Skeletal muscle cell (primary cell): ENCODE measurements around the gene ADGRD2.

Experiments
- DNase-seq: peaks from one replicate; pipeline ENCODE4 v3.0.0-alpha.2; 2010; ENCODE audit warnings: low read depth
- H3K4me3 ChIP-seq: 2 replicates; pipeline ENCODE4 v1.5.1; 2011; ENCODE audit warnings: low read depth, mild to moderate bottlenecking, control low read depth, low read length, moderate library complexity

ADGRD2 gene

DNA sequence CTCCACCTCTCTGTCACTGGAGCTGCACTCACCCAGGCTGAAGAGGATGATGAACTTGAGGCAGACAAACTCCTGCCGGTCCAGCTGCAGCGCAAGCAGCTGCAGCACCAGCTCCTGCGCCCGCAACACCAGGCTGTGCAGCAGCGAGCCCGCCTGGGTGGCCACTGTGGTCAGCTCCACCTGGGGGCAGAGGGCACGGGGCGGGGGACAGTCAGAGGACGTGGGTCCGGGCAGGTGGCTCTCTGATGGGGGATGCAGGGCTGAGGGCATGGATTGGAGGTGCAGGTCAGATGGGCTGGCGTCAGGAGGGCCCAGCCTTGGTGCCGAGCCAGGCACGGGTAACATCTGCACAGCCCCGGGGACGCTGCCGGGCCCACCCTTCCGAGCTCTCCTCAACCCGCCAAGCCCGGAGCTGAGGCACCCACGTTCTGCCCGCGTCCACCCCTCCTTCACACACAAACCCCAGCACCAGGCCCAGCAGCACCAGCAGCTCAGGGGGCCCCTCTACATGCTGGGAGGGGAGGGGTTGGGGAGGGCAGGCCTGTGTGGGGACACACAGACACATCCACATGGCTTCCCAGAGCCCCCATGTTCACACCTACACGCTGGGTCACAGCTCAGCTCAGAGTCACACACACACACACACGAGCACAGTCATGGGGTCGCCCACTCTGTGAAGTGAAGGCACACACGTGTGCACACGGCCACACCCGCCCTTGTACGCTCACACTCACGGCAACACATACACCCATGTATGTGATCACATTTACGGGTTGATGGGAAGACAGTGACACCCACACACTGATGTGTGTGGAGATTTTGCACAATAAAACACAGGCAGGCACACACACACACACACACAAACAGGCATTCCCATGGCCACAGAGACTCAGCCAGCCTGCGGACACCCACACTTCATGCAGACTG lies 41.1 kb downstream of the ADGRD2 start:
- no peak for DNase-seq
- H3K4me3 ChIP-seq = no peak overlapping the region

DNA sequence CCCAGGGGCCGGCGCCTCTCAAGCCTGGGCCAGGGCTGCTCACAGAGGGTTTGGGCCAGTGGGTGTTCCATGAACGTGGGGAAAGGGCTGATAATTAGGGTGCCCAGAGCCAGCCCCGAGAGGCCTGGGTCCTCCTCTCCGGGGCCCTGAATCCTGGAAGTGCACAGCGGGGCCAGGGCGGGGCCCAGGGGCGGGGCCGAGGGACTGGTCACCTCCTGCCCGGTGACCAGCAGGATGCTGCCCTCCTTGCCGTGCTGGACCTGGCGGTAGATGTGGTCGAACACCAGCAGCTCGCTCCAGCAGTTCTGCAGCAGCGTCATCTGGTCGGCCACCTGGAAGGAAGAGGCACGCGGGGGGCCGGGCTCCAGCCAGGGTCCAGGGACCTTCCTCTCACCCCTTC lies 42.6 kb downstream of the ADGRD2 start:
- H3K4me3 ChIP-seq = no peak overlapping the region
- DNase-seq = no peak

DNA sequence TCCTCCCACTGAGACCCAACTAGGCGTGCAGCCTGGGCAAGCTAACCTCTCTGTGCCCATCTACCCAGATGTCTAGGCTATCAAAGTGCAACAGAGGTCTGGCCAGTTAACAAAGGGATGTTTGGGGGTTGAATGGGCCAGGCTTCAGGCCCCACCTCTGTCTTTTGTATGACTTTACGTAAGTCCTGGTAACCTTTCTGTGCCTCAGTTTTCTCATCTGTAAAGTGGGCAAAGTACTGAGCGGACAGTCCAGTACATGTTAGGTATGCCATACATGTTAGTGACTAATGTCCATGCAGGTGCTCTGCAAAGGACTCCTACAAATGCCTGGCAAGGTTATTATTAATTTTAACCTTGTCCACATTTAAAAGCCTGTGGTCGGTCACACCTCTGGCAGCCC lies 43.0 kb downstream of the ADGRD2 start:
- no peak overlapping the region for H3K4me3 ChIP-seq
- DNase-seq = no peak

DNA sequence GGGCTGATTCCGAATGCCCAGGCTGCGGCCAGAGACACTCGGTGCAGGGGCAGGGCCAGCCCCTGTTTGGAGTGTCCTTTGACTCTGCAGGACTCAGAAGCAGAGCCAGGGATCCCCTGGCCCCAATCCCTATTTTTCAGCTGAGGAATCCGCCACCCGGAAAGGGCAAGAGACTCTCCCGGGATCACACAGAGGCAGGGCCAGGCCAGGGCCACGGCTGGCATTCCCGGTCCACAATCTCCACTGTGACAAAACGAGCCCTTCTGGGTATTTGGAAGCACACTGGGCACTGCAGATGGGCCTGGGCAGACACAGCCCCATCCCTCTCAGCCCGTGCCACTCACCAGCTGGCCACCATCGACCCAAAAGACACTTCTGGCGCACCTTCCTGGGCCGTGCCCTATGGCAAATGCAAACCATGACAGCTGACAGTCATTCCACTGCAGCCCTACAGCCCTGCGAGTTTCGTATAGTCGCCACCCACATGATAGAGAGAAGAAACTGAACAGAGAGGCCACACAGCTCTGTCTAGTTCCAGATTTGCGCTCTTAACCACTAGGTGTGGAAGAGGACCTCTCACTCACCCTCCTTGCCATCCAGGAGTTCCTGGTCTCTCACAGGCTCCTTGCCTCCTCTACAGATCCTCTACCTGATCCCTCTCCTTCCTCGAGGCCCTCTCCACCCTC lies 43.7 kb downstream of the ADGRD2 start:
- no peak for DNase-seq
- H3K4me3 ChIP-seq = no peak overlapping the region

DNA sequence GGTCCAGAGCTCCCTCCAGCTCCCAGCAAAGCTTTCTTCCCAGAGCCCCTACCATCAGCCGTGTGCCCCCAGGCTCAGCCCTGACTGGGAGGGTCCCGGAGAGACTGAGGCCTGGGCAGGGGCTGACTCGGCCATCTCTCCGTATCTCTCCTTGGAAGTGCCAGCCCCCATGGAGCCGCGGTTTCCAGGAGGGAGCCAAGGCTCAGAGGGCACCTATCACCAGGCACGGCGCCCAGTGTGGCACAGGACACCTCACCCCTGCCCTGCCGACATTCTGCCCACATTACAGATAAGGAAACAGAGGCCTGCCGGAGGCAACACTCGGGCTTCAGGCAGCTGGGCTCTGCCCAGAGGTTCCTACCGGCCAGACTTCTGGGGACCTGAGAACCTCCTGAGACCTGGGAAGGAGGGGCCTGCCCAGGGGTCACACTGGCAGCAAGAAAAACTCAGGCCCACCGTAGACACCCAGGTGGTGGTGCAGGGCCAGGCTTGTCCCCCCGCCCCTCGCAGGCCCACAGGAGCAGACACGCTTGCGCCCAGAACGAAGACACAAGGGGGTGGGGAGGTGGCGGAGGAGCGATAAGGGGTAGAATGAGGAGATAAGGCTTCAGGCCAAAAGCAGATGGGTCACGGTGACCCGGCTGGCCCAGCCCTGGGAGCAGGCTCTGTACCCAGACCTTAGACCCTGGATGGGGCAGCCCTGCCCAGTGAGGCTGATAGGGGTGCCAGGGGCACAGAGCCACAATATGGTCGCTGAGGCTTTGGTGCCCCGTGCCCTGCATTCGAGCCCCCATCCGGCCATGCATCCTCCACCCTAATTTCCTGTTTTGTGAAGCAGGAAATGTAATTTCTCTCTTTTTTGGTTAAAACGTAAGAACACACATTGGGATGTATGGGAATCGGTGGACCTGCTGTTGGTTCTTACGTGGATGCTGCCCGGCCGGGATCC lies 45.1 kb downstream of the ADGRD2 start:
- H3K4me3 ChIP-seq = no peak overlapping the region
- DNase-seq = no peak

DNA sequence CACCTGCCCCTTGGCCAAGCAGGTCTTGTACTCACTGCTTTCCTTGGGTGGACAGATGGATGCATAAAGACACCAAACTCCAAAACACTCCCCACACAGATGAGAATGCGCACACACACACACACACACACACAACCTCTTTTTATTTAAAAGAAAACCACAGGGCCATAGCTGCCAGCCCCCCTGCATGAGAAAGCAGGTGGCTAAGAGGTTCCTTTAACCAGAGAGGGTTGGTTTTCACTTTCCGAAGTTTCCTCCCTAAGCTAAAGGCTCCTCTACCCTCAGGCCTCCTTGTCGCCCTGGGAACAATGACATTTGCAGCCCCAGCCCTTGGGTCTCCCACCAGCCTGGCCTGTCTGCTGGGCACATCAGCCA lies 45.8 kb downstream of the ADGRD2 start:
- H3K4me3 ChIP-seq = no peak overlapping the region
- DNase-seq = no peak

DNA sequence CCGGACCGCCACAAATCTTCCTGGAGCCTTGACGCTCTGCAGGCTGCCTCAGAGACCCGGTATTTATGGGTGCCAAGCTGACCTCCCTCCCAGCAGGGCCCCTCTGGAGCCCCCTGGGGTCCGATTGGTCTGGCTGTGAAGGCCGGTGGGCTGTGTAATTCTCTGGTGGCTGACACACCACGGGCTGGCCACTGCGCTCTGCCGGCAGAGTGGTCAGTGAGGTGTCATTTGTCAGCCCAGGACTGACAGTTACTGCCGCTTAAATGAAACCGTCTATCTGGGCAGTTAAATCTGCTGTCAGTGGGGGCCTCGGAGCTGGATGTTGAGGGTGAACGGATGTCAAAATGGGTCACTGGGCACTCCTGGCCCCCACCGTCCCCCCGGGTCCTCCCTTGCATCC lies 46.2 kb downstream of the ADGRD2 start:
- no peak overlapping the region for H3K4me3 ChIP-seq
- no peak for DNase-seq

DNA sequence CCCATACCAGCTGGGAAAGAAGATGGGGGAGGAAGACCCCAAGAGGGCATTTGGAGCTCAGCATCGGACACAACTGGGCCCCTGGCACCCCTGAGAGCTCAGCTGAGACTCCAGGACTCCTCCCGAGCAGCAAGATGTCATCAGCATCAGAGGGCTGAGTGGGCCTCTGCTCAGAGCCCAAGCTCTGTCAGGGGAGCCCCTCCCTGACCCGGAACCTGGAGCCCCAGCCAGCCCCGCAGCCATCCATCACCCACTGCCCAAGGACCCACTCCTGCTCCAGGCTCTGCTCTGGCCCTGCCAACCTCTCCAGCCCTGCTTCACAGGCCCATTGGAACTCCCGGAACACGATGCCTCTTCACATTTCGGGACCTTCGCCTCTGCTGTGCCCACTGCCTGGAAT lies 47.2 kb downstream of the ADGRD2 start:
- no peak overlapping the region for H3K4me3 ChIP-seq
- no peak for DNase-seq

DNA sequence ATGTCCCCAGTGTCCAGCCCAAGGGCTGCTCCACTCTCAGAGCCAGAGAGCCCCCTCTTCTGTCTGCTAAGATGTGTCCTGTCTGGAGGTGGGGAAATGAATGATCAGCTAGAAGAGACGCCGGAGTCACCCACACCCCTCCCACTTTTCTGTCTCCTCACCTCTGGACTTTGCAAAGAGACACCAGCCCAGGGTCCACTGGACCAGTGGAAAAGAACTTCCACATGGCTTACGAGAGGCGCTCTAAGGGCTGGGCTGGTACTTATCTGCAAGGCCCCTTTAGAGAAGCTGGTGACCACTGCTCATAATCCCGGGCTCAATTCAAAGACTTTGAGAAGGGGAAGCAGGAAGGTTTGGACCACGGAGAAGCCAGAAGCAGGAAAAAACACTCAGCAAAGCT lies 47.8 kb downstream of the ADGRD2 start:
- H3K4me3 ChIP-seq = no peak overlapping the region
- no peak for DNase-seq

DNA sequence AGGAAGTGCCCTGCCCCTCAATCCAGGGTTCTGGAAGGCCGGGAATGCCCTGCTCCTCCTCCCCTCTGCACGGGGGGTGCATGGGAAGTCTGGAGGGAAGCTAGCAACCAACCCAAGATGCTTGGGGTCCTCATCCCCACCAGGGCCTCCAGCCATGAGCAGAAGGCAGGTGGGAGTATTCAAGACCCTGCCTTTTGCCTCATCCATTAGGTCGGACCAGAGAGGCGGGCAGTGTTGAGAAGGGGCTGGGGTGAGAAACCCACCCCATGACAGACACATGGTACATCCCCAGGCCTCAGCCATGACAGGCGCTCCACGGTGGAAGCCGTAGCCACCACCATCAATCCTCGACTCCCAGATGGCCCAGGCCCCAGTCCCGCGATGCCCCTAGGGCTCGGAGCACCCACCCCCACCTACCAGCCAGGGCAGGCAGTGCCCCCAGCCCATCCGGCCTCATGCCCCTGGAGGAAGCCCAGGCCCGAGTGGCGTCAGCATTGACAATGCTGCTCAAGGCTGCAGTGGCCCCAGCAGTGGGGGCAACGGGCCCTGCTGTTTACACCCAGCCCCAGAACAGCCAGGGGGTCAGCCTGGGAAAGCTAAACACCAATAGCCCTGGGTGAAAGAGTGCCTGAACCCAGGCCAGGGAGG lies 48.4 kb downstream of the ADGRD2 start:
- no peak for DNase-seq

DNA sequence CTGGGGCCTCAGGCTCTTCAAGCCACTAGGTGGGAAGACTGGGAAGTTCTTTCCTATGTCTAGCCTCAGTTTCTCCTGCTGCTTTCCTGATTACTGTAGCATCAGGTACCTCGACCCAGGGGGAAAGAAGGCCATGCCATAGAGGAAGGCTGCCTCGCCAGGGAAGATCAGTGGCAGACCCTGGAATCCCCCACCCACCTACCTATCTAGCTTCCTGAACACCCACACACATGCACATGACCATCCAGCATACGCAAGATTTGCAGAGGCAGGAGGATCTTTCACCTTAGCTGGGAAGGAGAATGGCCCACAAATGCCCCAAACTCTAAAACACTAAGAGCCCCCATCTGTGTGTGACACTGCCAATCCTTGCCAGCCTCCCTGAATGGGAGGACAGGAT lies 49.0 kb downstream of the ADGRD2 start:
- H3K4me3 ChIP-seq = no peak overlapping the region
- no peak for DNase-seq

More for the DNA sequence above, 48.4 kb downstream of the ADGRD2 start:
- no peak overlapping the region for H3K4me3 ChIP-seq

DNA sequence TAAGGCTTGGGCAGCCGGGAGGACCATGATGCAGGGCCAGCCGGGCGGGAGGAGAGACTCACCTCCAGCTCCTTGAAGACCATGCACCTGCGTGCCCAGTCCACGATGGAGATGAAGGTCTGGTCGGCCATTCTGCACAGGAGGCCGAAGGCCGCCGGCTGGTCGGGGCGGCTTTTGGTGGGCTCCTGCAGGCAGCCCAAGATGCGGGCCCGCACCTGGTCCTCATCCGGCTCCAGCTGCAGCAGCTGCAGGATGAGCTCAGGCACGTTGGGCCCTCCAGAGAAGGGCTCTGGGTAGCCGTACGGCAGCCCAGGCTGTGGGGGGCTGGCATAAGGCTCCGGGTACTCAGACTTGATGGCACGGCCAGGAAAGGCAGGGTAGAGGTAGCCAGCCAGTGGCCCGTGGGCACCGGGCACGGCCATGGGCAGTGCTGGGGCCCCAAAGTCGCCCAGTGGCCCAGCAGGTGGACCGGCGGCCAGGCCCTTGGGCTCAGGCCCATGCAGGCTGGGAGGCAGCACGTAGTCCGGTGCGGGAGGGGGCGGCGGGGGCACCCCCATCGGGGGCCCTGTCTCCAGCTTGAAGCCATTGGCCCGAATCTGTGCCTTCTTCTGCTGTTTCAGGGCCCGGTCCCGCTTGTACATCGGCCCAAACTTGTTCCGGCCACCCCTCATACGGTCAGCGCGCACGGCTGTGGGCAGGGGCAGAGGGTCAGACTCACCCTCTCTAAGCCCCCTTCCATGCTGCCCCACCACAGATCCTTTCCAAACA lies 50.0 kb downstream of the ADGRD2 start:
- no peak for DNase-seq

DNA sequence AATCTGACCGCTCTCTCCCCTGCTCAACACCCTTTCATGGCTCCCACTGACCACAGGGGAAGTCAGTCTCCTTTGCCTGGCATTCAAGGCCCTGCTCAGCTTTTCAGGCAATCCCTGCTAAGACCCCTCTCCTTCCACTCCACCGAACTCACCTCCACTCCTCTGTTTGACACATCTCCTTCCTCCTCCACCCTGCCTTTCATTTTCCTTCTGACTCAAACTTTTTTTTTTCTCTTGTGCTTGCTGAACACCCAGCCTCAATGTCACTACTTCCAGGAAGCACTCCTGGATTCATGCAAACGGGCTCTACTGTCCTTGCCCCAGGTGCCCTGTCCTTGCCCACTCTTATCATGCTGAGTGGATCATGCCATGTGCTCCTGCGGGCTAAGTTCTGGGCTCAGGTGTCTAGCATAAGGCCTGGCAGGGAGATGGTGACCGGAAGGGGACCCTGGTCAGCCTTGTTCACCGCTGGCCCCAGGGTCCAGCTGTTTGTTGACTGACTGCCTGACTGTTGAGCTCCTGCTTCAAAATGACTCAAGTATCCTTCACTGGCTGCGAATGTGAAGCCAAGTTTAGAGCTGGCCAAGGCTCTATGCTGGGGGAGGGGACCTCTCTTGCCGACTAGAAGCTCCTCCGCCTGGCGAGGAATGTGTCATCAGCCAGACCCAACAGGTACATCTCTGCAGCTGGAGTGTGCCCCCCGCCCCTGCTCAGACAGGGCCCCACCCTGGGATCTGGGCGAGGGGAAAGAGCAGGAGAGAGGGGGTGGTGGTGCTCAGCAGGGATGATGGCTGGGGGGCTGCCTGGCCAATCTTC lies 50.8 kb downstream of the ADGRD2 start:
- no peak overlapping the region for H3K4me3 ChIP-seq
- DNase-seq = no peak

More for the DNA sequence above, 50.0 kb downstream of the ADGRD2 start:
- no peak overlapping the region for H3K4me3 ChIP-seq

DNA sequence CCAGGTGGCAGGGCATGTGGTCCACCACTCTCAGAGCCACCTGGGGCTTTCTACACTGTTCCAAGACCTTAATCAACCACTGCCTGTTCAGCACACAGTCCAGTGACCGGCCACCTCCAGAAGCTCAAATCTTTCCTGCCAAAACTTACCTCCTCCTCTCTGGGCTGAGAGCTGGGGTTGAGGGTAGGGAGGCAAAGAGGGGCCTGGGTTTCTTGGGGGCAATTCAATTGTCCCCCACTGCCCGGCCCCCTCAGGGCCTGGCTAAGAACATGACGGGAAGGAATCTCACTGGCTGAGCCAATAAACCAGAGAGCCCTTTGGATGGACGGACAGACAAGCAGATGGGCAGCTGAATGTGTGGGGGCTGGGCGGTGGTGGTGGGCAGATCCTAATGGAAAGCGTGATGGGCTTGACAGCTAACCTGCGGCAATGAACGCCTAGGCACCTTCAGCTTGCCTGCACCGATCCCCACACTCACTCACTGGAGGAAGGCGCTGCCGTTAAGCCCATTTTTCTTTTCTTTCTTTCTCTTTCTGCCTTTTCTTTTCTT lies 51.6 kb downstream of the ADGRD2 start:
- H3K4me3 ChIP-seq = no peak overlapping the region
- no peak for DNase-seq

DNA sequence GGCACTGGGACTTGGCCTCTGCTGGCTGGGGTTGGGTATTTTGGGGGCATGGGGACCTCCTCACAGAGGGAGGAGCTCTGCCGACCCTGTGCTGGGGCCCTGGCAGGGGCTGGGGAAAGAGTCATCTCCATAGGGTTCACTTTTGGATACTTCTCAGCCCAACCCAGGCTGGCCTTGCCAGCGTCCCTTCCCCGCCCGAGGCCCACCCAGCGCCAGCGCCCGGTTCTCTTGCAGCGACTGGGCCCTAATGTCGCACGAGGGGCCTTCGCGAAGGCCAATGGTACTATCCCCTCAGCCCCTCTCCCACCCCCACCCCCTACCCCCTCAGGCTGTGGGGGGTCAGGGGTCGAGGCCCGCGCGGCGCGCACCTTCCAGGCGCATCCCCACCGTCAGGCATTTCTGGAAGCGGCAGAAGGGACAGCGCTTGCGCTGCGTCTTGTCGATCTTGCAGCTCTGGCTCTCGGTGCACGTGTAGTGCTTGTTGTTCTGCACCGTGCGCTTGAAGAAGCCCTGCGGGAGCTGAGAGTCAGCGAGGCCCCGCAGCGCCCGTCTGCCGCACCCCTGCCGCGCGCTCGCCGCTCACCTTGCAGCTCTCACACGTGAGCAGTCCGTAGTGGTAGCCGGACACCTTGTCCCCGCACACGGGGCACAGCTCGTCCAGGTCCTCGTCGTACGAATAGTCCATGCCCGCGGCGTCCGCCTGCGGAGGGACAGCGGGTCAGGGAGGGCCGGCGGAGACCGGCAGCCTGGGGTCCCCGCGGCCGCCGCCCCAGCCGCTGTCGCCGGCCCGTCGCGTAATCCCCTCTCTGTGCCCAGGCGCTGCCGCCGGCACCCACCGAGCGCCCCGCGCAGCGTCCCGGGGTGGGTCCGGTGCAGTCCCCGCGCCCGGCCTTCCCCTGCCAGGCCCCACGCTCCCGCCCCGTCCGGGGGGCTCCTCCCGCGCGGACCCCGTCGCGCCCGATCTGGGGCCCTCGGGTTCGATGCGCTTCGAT lies 52.8 kb downstream of the ADGRD2 start:
- no peak for DNase-seq
- no peak overlapping the region for H3K4me3 ChIP-seq

DNA sequence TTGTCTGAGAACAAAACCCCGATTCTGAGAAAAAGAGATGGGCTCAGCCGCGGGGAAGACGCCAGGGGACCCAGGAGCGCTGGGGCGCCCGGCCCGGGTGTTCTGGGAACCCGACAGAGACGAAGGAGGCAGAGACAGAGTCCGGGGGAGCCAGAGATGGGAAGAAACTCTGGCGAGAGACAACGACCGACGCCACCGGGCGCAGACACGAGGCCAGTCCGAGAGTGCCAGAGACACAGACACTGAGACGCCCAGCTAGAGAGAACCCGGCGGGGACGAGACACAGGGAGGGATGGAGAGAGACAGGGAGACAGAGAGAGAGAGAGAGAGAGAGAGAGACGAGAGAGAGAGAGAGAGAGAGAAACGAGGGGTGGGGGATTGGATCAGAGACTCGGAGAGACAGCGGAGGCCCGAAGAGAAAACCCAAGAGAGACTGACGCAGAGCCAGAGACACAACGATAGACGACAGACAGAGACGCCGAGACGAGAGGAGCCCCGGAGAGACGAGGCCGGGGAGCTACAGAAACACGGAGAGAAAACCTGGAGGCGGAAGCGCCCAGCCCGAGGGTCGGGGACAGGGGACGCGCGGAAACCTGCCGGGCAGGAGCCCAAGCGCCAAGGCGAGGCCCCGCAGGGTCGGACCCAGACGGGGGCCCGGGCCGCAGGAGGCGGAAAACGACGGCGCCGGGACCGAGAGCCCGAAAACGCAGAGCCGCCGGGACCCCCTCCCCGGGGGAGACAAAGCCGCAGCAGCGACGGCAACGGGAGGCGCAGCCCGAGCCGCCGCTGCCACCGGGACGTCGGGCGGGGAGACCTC lies 53.7 kb downstream of the ADGRD2 start:
- no peak for DNase-seq
- H3K4me3 ChIP-seq = no peak overlapping the region
